Heart right ventricle (tissue), 16 donors: ENCODE measurements around the gene STRIT1. TPM values are rescaled to one million over a fixed set of nuclear protein-coding genes. Genes with fewer than 3 reads are reported as not detected.

Experiments used
- ATAC-seq, 8 donors: fragments of 200-7000 bp; cut with Tn5 transposase; one replicate each; pipeline ENCODE4 v1.9.1; 2020; ENCODE audit warnings: mild to moderate bottlenecking in 8 of 8, moderate library complexity in 8 of 8, moderate number of reproducible peaks in 1 of 8
- DNase-seq, 2 donors: peaks; one replicate each; pipeline ENCODE4 v3.0.0-alpha.2; 2020
- H3K27ac ChIP-seq, 10 donors: fragments of 200-600 bp; sonication (generic) in 2 of 10; one replicate each; pipeline versions ENCODE4 v1.5.0 to v1.8.0; 2020 to 2022; ENCODE audit warnings: mild to moderate bottlenecking in 3 of 10
- H3K27me3 ChIP-seq, 7 donors: fragments of 200-600 bp; one replicate each; pipeline ENCODE4 v1.8.0; 2021 to 2022; ENCODE audit warnings: mild to moderate bottlenecking in 2 of 7
- H3K36me3 ChIP-seq, 9 donors: fragments of 200-600 bp; sonication (generic) in 1 of 9; one replicate each; pipeline versions ENCODE4 v1.5.0 to v1.8.0; 2020 to 2022; ENCODE audit warnings: mild to moderate bottlenecking in 2 of 9
- H3K4me1 ChIP-seq, 9 donors: fragments of 200-600 bp; sonication (generic) in 1 of 9; one replicate each; pipeline versions ENCODE4 v1.5.0 to v1.8.0; 2020 to 2022; ENCODE audit warnings: mild to moderate bottlenecking in 4 of 9
- H3K4me3 ChIP-seq, 10 donors: fragments of 200-600 bp; sonication (generic) in 2 of 10; one replicate each; pipeline versions ENCODE4 v1.5.0 to v1.8.0; 2020 to 2022; ENCODE audit warnings: mild to moderate bottlenecking in 7 of 10, moderate library complexity in 2 of 10
- H3K9me3 ChIP-seq, 11 donors: fragments of 200-600 bp in 10 of 11; sonication (generic) in 2 of 11; one replicate each; pipeline versions ENCODE4 v1.5.0 to v1.8.0; 2013 to 2022; ENCODE audit warnings: mild to moderate bottlenecking in 2 of 11, control low read depth in 1 of 11, moderate library complexity in 1 of 11
- WGBS, 2 donors: extraction: QIAGEN DNeasy Blood & Tissue Kit; methylation state at CpG; one replicate each; pipeline ENCODE4 v1.1.7; 2013; ENCODE audit warnings: inconsistent platforms in 1 of 2; 5-methylcytosine and 5-hydroxymethylcytosine counted together
- intact Hi-C, 10 donors: fragments of 100-400 bp; cut with DNase I; formaldehyde crosslinking; loops; one replicate each; pipeline versions ENCODE4 v1.11.1 to v1.14.2; 2022
- polyA plus RNA-seq, 2 donors: library from polyadenylated mRNA; stranded (reverse); fragments of 200-250 nt; gene quantifications; one replicate each; pipeline ENCODE4 v1.2.3, GENCODE V29; 2013
- total RNA-seq, 10 donors: library from RNA; stranded (reverse); fragmentation: NEBNext Ultra II Directional in 3 of 10; extraction: Animal tissue kit (Norgen Biotek cat#: 25700) in 3 of 10; gene quantifications; one replicate each; pipeline versions ENCODE4 v1.2.1 to v1.2.4, GENCODE V29; 2021 to 2023
- TF ChIP-seq, protein P1 (sequence below), 9 donors: fragments of 200-600 bp; sonication (generic) in 2 of 9; IDR thresholded peaks; one replicate each; pipeline versions ENCODE4 v1.5.0 to v1.8.0; 2021 to 2022; ENCODE audit warnings: antibody characterized with exemption in 9 of 9, mild to moderate bottlenecking in 5 of 9, moderate library complexity in 1 of 9
- donor health status: Arrhythmogenic right ventricular cardiomyopathy.
- donor health status: ischemic (EF 13 %, LVEDD 7.1; RV severe dilation, severe dysfunction).
- donor health status: healthy with polysubstance abuse.
- donor health status: DM: no; HTN: yes; CAD: no.
- donor health status: DM: no; HTN: no; CAD: no.
- donor health status: ischemic (EF 25% LVEDD 6.9; RV normal size, moderate dysfunction).
- donor health status: ischemic (EF 25% LVEDD 5.7; RV mildly dilated, moderate dysfunction).
- donor health status: healthy.
- donor health status: DM: yes; HTN: yes; CAD: no.
- donor health status: Ischemic cardiomyopathy.
- donor health status: ischemic (EF 35%, LVEDD 5.7; RV mildly dilated, moderate dysfunction).
- donor health status: nonischemic (EF 11% LVEDD 7.7; RV severe dilation, severe dysfunction).
- donor health status: DM: yes; HTN: yes; CAD: no.
- donor health status: PGD.
- donor health status: ischemic (EF 29% LVEDD 5.4; RV normal size, mild dysfunction).
- donor health status: nonischemic (EF 23%, LVEDD 6.1; RV moderate dilation, normal function).

STRIT1 gene
- total and polyA plus RNA-seq, 12 donors = 0.26 to 5.6 (median 1.2) TPM; not detected in 1

DNA sequence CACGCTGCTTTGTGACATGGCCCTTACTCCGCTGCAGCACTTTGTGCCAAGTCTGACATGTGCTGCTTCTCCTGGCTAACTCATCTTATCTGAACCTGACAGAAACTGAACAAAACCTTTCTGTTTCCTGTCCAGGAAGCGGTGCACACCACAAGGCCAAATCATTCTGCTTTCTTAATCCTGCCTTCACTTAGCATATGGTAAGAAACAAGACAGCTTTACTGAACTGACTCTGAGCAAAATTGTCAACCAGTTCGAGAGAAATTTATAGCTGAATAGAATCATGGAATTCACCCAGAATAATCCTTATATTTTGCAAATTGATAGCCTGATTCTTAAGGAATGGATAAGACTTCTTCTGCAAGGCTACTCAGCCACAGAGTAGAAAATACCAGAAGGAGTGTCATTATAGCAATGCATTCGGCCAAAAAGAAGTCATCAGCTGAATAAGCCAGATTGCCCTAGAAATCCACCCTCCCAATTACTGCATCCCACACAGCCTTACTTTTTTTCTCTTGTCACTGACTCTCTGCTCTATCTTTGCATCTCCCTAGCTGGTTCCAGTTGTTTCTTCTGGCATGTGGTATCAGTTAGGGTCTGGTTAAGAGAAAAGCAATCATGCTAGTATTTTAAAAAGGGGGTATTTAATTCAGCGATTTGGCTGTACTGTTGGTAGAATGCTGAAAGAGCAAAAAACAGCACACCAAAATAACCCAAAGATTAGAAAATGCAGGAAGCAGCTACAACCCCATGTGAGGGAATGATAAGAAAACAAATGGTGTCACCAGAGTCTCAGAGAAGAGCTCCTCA, 41.6 kb upstream of the STRIT1 start:
- peak in 1 of 8 donors; percentile 29 for ATAC-seq
- intact Hi-C loops = no loop called here
- no peaks in the 10 kb centered on the region for H3K27me3 ChIP-seq

DNA sequence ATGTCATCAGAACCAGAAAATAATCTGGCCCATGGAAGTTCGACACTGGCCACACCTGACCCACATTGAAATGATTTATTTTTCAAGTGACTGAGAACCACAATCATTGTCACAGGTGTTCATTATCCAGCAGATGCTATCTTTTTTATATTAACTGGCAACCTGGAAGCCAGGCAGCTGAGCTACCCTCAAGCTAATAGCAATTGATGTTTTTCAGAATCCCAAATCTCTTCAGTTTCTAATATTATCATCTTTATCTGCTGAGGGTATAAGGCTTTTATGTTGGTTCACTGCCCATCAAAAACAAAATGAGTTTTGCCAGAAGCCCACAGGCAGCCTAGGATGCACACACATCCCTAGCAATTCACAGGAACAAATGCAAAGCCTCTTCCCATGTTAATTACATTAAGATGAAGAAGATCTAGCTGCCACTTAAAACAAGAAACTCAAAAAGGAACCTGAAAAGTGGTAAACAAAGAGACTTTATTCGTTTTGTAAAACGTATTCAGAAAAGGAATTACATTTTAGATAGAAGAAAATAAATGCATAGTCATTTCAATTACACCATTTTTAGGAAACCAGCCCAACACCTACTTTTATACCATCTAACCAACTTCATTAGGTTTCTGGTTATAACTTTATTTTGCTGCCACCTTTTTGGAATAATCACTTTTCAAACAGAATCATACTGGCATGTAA, 40.9 kb upstream of the STRIT1 start:
- intact Hi-C loops = no loop called here
- Histone ChIP-seq H3K27me3 (no peaks in the 10 kb centered on the region), H3K9me3 (no peaks in the 10 kb centered on the region), H3K36me3 (no peaks in the 10 kb centered on the region), H3K27ac (no peak overlapping the region), H3K4me3 (no peak overlapping the region), H3K4me1 (peaks cover 0 to 16% (median 7%) of the 10 kb centered on the region in 9 donors)
- no peak for DNase-seq
- WGBS, 2 donors = 48 to 63% methylated on average over 3 of the region's 3 CpGs
- TF ChIP-seq, protein P1, sequence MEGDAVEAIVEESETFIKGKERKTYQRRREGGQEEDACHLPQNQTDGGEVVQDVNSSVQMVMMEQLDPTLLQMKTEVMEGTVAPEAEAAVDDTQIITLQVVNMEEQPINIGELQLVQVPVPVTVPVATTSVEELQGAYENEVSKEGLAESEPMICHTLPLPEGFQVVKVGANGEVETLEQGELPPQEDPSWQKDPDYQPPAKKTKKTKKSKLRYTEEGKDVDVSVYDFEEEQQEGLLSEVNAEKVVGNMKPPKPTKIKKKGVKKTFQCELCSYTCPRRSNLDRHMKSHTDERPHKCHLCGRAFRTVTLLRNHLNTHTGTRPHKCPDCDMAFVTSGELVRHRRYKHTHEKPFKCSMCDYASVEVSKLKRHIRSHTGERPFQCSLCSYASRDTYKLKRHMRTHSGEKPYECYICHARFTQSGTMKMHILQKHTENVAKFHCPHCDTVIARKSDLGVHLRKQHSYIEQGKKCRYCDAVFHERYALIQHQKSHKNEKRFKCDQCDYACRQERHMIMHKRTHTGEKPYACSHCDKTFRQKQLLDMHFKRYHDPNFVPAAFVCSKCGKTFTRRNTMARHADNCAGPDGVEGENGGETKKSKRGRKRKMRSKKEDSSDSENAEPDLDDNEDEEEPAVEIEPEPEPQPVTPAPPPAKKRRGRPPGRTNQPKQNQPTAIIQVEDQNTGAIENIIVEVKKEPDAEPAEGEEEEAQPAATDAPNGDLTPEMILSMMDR (IDR thresholded peaks at IDR 0.05) = no peak
- ATAC-seq = no peak

More for the DNA sequence above, 41.6 kb upstream of the STRIT1 start:
- Histone ChIP-seq H3K9me3 (no peaks in the 10 kb centered on the region), H3K4me3 (no peak overlapping the region), H3K36me3 (no peaks in the 10 kb centered on the region), H3K27ac (peak overlapping the region in 1 of 10 donors; percentile 14), H3K4me1 (peaks cover 0 to 16% (median 7%) of the 10 kb centered on the region in 9 donors)
- 36 to 41% methylated on average over 6 of the region's 6 CpGs for WGBS, 2 donors
- TF ChIP-seq, protein P1 (IDR thresholded peaks at IDR 0.05) = no peak
- DNase-seq = no peak

DNA sequence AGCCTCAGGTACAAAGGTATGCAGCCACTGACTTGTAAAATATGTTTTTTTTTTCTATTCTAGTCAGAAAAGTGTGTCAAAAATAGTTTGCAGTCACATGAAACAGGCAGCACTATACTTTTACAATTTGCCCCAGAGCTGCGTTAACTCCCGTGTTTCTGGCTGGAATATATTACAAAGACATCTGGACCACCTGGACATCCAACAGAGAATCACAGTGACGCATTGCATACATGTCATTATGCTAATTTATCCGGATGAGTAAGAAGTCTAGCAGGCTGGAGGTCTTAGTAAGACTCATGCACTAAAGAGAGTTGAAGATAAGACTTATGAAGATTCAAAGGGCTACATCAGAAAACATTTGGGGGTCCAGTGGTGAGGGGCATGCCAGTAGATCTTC, 39.2 kb upstream of the STRIT1 start:
- DNase-seq = no peak
- H3K27ac ChIP-seq = no peak overlapping the region
- H3K27me3 ChIP-seq = no peaks in the 10 kb centered on the region
- 74 to 86% methylated on average over 4 of the region's 4 CpGs for WGBS, 2 donors
- no peaks in the 10 kb centered on the region for H3K9me3 ChIP-seq
- intact Hi-C loops = no loop called here
- TF ChIP-seq, protein P1 (IDR thresholded peaks at IDR 0.05) = no peak
- peaks cover 0 to 16% (median 7%) of the 10 kb centered on the region in 9 donors for H3K4me1 ChIP-seq
- ATAC-seq = no peak
- no peaks in the 10 kb centered on the region for H3K36me3 ChIP-seq
- no peak overlapping the region for H3K4me3 ChIP-seq

DNA sequence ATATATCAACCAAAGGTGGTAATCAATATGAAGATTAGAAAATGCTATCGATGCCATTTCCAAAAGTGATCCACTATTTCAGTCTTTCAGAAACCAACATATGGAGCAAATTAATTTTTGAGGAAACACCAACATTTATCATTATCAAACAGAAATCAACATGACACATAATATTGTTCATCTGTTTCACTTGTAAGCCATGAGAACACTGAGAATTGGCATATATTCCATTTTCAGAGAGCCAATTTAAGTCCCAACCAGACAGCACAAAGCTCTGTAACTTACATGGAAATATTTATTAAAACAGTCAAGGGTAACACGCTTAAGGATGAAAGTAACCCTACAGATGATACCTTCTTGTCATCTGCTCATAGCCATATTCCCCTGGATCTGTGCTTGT, 37.6 kb upstream of the STRIT1 start:
- Histone ChIP-seq H3K27me3 (no peaks in the 10 kb centered on the region), H3K9me3 (no peaks in the 10 kb centered on the region), H3K4me1 (peaks cover 0 to 16% (median 7%) of the 10 kb centered on the region in 9 donors), H3K4me3 (no peak overlapping the region), H3K27ac (no peak overlapping the region), H3K36me3 (no peaks in the 10 kb centered on the region)
- intact Hi-C loops = no loop called here
- ATAC-seq (no peak), DNase-seq (no peak)
- TF ChIP-seq, protein P1 (IDR thresholded peaks at IDR 0.05) = no peak
- WGBS, 2 donors = 83 to 92% methylated on average over 2 of the region's 2 CpGs
